HG02763 (cell line): ENCODE data around the gene CDH4.

Experiments
- ATAC-seq: cut with Tn5 transposase; IDR thresholded peaks from one replicate; pipeline ENCODE4 v1.9.1; 2021; ENCODE audit warnings: mild to moderate bottlenecking, moderate library complexity; ENCODE audit not compliant: unreplicated experiment

Gene CDH4

GRCh38 chr20:61927826-61928541 lies 675.9 kb downstream of the CDH4 start:
- no peak for ATAC-seq

- no peak for ATAC-seq
These were observed 677.5 kb downstream of the CDH4 start for GRCh38 chr20:61929561-61929960.

- ATAC-seq = no peak
These were observed 678.1 kb downstream of the CDH4 start for GRCh38 chr20:61929971-61930666.

- no peak for ATAC-seq
These were observed 678.9 kb downstream of the CDH4 start for GRCh38 chr20:61930776-61931475.

GRCh38 chr20:61931476-61932198 lies 679.6 kb downstream of the CDH4 start:
- ATAC-seq = no peak

GRCh38 chr20:61932199-61932592 lies 680.1 kb downstream of the CDH4 start:
- no peak for ATAC-seq

GRCh38 chr20:61932711-61933480 lies 680.8 kb downstream of the CDH4 start:
- ATAC-seq = no peak

GRCh38 chr20:61933481-61933950 lies 681.5 kb downstream of the CDH4 start:
- no peak for ATAC-seq

GRCh38 chr20:61933951-61934715 lies 682.1 kb downstream of the CDH4 start:
- no peak for ATAC-seq

- ATAC-seq = no peak
These were observed 682.9 kb downstream of the CDH4 start for GRCh38 chr20:61934716-61935530.

GRCh38 chr20:61935926-61936700 lies 684.1 kb downstream of the CDH4 start:
- no peak for ATAC-seq

- no peak for ATAC-seq
These were observed 684.7 kb downstream of the CDH4 start for GRCh38 chr20:61936701-61937131.

GRCh38 chr20:61937146-61937962 lies 685.3 kb downstream of the CDH4 start:
- ATAC-seq = no peak

GRCh38 chr20:61937963-61938838 lies 686.1 kb downstream of the CDH4 start:
- ATAC-seq = no peak

- no peak for ATAC-seq
These were observed 687.0 kb downstream of the CDH4 start for GRCh38 chr20:61938839-61939690.
